ENCODE measurements around the gene SSRP1.
A peak's percentile ranks its signal among the peaks of the same experiment; 100 is the strongest.

SSRP1 gene

GRCh38 chr11:57354699-57355098 is 19.0 kb upstream of the SSRP1 start:
- Histone ChIP-seq H3K36me3 (ENCODE audit: insufficient read depth, low read length) (no peaks in the 10 kb centered on the region), H3K4me2 (ENCODE audit: low read depth, low read length, poor library complexity, severe bottlenecking) (peak overlapping the region; percentile 76), H3K27me3 (ENCODE audit: insufficient read depth, low read length, poor library complexity, severe bottlenecking) (no peaks in the 10 kb centered on the region), H3F3A (ENCODE audit: low read depth) (peaks cover 12% of the 10 kb centered on the region), H3K79me2 (ENCODE audit: insufficient read depth, low read length) (no peaks in the 10 kb centered on the region), H2AFZ (ENCODE audit: low read length) (no peak overlapping the region), H3K9me2 (replicated peaks; ENCODE audit: low read depth, low read length) (no peaks in the 10 kb centered on the region), H4K20me1 (ENCODE audit: insufficient read depth, low read length, poor library complexity, severe bottlenecking) (no peaks in the 10 kb centered on the region), H3K4me3 (ENCODE audit: low read length, poor library complexity, severe bottlenecking) (peak overlapping the region; percentile 62), H3K9ac (ENCODE audit: low read depth, low read length, poor library complexity, severe bottlenecking) (peak overlapping the region; percentile 68), H3K9me3 (ENCODE audit: insufficient read depth, low read depth, low read length) (0 out of 2 replicates have a peak, but pooled peaks cover 4% of the 10 kb centered on the region), H3K4me1 (ENCODE audit: insufficient read depth, low read length, poor library complexity, severe bottlenecking) (peaks cover 50% of the 10 kb centered on the region)
- TF ChIP-seq, protein P1, sequence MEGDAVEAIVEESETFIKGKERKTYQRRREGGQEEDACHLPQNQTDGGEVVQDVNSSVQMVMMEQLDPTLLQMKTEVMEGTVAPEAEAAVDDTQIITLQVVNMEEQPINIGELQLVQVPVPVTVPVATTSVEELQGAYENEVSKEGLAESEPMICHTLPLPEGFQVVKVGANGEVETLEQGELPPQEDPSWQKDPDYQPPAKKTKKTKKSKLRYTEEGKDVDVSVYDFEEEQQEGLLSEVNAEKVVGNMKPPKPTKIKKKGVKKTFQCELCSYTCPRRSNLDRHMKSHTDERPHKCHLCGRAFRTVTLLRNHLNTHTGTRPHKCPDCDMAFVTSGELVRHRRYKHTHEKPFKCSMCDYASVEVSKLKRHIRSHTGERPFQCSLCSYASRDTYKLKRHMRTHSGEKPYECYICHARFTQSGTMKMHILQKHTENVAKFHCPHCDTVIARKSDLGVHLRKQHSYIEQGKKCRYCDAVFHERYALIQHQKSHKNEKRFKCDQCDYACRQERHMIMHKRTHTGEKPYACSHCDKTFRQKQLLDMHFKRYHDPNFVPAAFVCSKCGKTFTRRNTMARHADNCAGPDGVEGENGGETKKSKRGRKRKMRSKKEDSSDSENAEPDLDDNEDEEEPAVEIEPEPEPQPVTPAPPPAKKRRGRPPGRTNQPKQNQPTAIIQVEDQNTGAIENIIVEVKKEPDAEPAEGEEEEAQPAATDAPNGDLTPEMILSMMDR (conservative IDR thresholded peaks at IDR 0.05; ENCODE audit: low read length): no peak
- TF ChIP-seq EZH2phosphoT487 (IDR thresholded peaks at IDR 0.05; ENCODE audit: borderline replicate concordance): no peak

DNA sequence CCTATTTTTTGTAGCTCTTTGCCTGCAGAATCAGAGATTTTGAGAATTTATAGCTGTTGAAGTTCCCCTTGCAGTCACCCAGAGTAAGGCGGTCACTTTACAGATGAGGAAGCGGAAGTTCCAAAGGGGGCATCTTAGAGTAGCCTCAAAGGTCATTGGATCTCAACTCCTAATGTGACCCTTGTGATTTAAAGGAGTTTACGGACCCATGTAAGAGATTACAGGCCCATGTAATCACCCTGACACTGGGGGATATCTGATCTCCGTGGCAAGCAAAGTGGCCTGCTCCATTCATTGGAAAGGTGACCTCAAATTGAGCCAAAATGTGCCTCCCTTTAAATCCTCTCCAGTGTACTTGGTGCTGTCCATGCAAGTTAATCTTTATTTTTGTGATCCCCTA is 18.2 kb upstream of the SSRP1 start:
- peak overlapping the region; percentile 68 for H3K9ac ChIP-seq (ENCODE audit: low read depth, low read length, poor library complexity, severe bottlenecking)
- no peaks in the 10 kb centered on the region for H3K9me2 ChIP-seq (replicated peaks; ENCODE audit: low read depth, low read length)
- peaks cover 50% of the 10 kb centered on the region for H3K4me1 ChIP-seq (ENCODE audit: insufficient read depth, low read length, poor library complexity, severe bottlenecking)
- peak overlapping the region; percentile 76 for H3K4me2 ChIP-seq (ENCODE audit: low read depth, low read length, poor library complexity, severe bottlenecking)
- 0 out of 2 replicates have a peak, but pooled peaks cover 4% of the 10 kb centered on the region for H3K9me3 ChIP-seq (ENCODE audit: insufficient read depth, low read depth, low read length)
- H3K27me3 ChIP-seq (ENCODE audit: insufficient read depth, low read length, poor library complexity, severe bottlenecking): no peaks in the 10 kb centered on the region
- H3F3A ChIP-seq (ENCODE audit: low read depth): peaks cover 12% of the 10 kb centered on the region
- H2AFZ ChIP-seq (ENCODE audit: low read length): no peak overlapping the region
- H3K4me3 ChIP-seq (ENCODE audit: low read length, poor library complexity, severe bottlenecking): peak overlapping the region; percentile 62
- H3K36me3 ChIP-seq (ENCODE audit: insufficient read depth, low read length): no peaks in the 10 kb centered on the region
- TF ChIP-seq, protein P1 (conservative IDR thresholded peaks at IDR 0.05; ENCODE audit: low read length): no peak
- TF ChIP-seq EZH2phosphoT487 (IDR thresholded peaks at IDR 0.05; ENCODE audit: borderline replicate concordance): no peak
- H3K79me2 ChIP-seq (ENCODE audit: insufficient read depth, low read length): no peaks in the 10 kb centered on the region
- H4K20me1 ChIP-seq (ENCODE audit: insufficient read depth, low read length, poor library complexity, severe bottlenecking): no peaks in the 10 kb centered on the region

- H4K20me1 ChIP-seq (ENCODE audit: insufficient read depth, low read length, poor library complexity, severe bottlenecking): no peaks in the 10 kb centered on the region
- no peak overlapping the region for H3K4me3 ChIP-seq (ENCODE audit: low read length, poor library complexity, severe bottlenecking)
- peak overlapping the region; percentile 76 for H3K4me2 ChIP-seq (ENCODE audit: low read depth, low read length, poor library complexity, severe bottlenecking)
- H3K27me3 ChIP-seq (ENCODE audit: insufficient read depth, low read length, poor library complexity, severe bottlenecking): no peaks in the 10 kb centered on the region
- H3K9me2 ChIP-seq (replicated peaks; ENCODE audit: low read depth, low read length): no peaks in the 10 kb centered on the region
- H3F3A ChIP-seq (ENCODE audit: low read depth): peaks cover 12% of the 10 kb centered on the region
- H3K36me3 ChIP-seq (ENCODE audit: insufficient read depth, low read length): no peaks in the 10 kb centered on the region
- 0 out of 2 replicates have a peak overlapping the region, but pooled peaks have one; percentile 17 for H2AFZ ChIP-seq (ENCODE audit: low read length)
- TF ChIP-seq, protein P1 (conservative IDR thresholded peaks at IDR 0.05; ENCODE audit: low read length): no peak
- no peak for TF ChIP-seq EZH2phosphoT487 (IDR thresholded peaks at IDR 0.05; ENCODE audit: borderline replicate concordance)
- H3K79me2 ChIP-seq (ENCODE audit: insufficient read depth, low read length): no peaks in the 10 kb centered on the region
- 0 out of 2 replicates have a peak, but pooled peaks cover 4% of the 10 kb centered on the region for H3K9me3 ChIP-seq (ENCODE audit: insufficient read depth, low read depth, low read length)
- peak overlapping the region; percentile 68 for H3K9ac ChIP-seq (ENCODE audit: low read depth, low read length, poor library complexity, severe bottlenecking)
- peaks cover 50% of the 10 kb centered on the region for H3K4me1 ChIP-seq (ENCODE audit: insufficient read depth, low read length, poor library complexity, severe bottlenecking)
Measured at GRCh38 chr11:57353446-57353845, 17.8 kb upstream of the SSRP1 start.

All from Loucy (cell line).